GM11168 (cell line): ENCODE data around the gene USP34.
"Not testable (repeated sequence)": the region's sequence is repeated elsewhere in the genome, so short reads cannot be mapped to it uniquely, and the experiment has no call there.

Experiments
- in situ Hi-C: fragments of 300-500 bp; cut with MboI; formaldehyde crosslinking; loops from one replicate; pipeline ENCODE4 v1.12.0; 2022; ENCODE audit warnings: low sequenced_read_pairs; ENCODE audit not compliant: unreplicated experiment

Gene USP34

GRCh38 chr2:61461404-61461803 is 9.5 kb downstream of the USP34 start:
- in situ Hi-C loops = loop anchor here (5.0 kb wide), 1 partner anchor 39 kb away; no protein-coding TSS in a partner anchor

- in situ Hi-C loops = loop anchor here (5.0 kb wide), 1 partner anchor 38 kb away; no protein-coding TSS in a partner anchor
Observed at GRCh38 chr2:61460163-61460562, 10.7 kb downstream of the USP34 start.

- in situ Hi-C loops = no loop called here
Observed at GRCh38 chr2:61456746-61457420, 14.0 kb downstream of the USP34 start.

GRCh38 chr2:61456070-61456745 is 14.7 kb downstream of the USP34 start:
- in situ Hi-C loops = no loop called here

- in situ Hi-C loops = not testable (repeated sequence)
Observed at GRCh38 chr2:61454972-61455371, 15.9 kb downstream of the USP34 start.

- in situ Hi-C loops = no loop called here
Observed at GRCh38 chr2:61454383-61454782, 16.5 kb downstream of the USP34 start.

- in situ Hi-C loops = no loop called here
Observed at GRCh38 chr2:61452392-61452791, 18.5 kb downstream of the USP34 start.

GRCh38 chr2:61451178-61451577 is 19.7 kb downstream of the USP34 start:
- in situ Hi-C loops = no loop called here

GRCh38 chr2:61450144-61450543 is 20.7 kb downstream of the USP34 start:
- in situ Hi-C loops = no loop called here

- in situ Hi-C loops = no loop called here
Observed at GRCh38 chr2:61448229-61448628, 22.7 kb downstream of the USP34 start.

- in situ Hi-C loops = not testable (repeated sequence)
Observed at GRCh38 chr2:61446971-61447370, 23.9 kb downstream of the USP34 start.

GRCh38 chr2:61443342-61444041 is 27.4 kb downstream of the USP34 start:
- in situ Hi-C loops = no loop called here

GRCh38 chr2:61439241-61440002 is 31.5 kb downstream of the USP34 start:
- in situ Hi-C loops = no loop called here

GRCh38 chr2:61438670-61439069 is 32.2 kb downstream of the USP34 start:
- in situ Hi-C loops = no loop called here

GRCh38 chr2:61437170-61437569 is 33.7 kb downstream of the USP34 start:
- in situ Hi-C loops = no loop called here

- in situ Hi-C loops = no loop called here
Observed at GRCh38 chr2:61436092-61436491, 34.8 kb downstream of the USP34 start.

GRCh38 chr2:61435291-61435690 is 35.6 kb downstream of the USP34 start:
- in situ Hi-C loops = no loop called here

GRCh38 chr2:61434314-61434713 is 36.6 kb downstream of the USP34 start:
- in situ Hi-C loops = no loop called here

GRCh38 chr2:61433606-61434005 is 37.3 kb downstream of the USP34 start:
- in situ Hi-C loops = no loop called here

GRCh38 chr2:61432990-61433389 is 37.9 kb downstream of the USP34 start:
- in situ Hi-C loops = no loop called here

- in situ Hi-C loops = no loop called here
Observed at GRCh38 chr2:61431345-61431744, 39.5 kb downstream of the USP34 start.
